Fibroblast of the aortic adventitia (primary cell): Measurements from ENCODE around the gene PTOV1. TPM values are rescaled to one million over a fixed set of nuclear protein-coding genes. Genes with fewer than 3 reads are reported as not detected.

Experiments used
- DNase-seq: peaks from one replicate; pipeline ENCODE4 v3.0.0-alpha.2; 2010; ENCODE audit warnings: low read depth
- H3K4me3 ChIP-seq: 2 replicates; pipeline ENCODE4 v1.5.1; 2011; ENCODE audit warnings: low read depth, mild to moderate bottlenecking, control low read depth, low read length, moderate library complexity
- CTCF ChIP-seq: IDR thresholded peaks from 2 replicates; pipeline ENCODE4 v1.5.1; 2011; ENCODE audit warnings: mild to moderate bottlenecking, low read length, control low read depth, inconsistent platforms; ENCODE audit not compliant: insufficient read depth
- total RNA-seq: library from RNA; depleted of rRNA; stranded (reverse); fragments of >200 nt; gene quantifications from 2 replicates; pipeline ENCODE4 v1.2.3, GENCODE V29; 2012; ENCODE audit warnings: low replicate concordance

PTOV1 gene
- total RNA-seq, 1 donor: 46.2 TPM

- DNase-seq: no peak
- H3K4me3 ChIP-seq: no peak overlapping the region
- no peak for TF ChIP-seq CTCF
Measured at GRCh38 chr19:49887037-49887664, 36.2 kb downstream of the PTOV1 start.

GRCh38 chr19:49887665-49888509 lies 36.9 kb downstream of the PTOV1 start:
- TF ChIP-seq CTCF: no peak
- no peak overlapping the region for H3K4me3 ChIP-seq
- no peak for DNase-seq

GRCh38 chr19:49888510-49888824 lies 37.5 kb downstream of the PTOV1 start:
- no peak overlapping the region for H3K4me3 ChIP-seq
- no peak for TF ChIP-seq CTCF
- DNase-seq: no peak

GRCh38 chr19:49889038-49889686 lies 38.2 kb downstream of the PTOV1 start:
- DNase-seq: no peak
- no peak for TF ChIP-seq CTCF
- H3K4me3 ChIP-seq: no peak overlapping the region

- peak; percentile 64 for TF ChIP-seq CTCF
- DNase-seq: peak; percentile 63
- peak overlapping the region; percentile 28 for H3K4me3 ChIP-seq
Measured at GRCh38 chr19:49889687-49890348, 38.9 kb downstream of the PTOV1 start.

GRCh38 chr19:49890349-49891311 lies 39.7 kb downstream of the PTOV1 start:
- DNase-seq: no peak
- TF ChIP-seq CTCF: no peak
- H3K4me3 ChIP-seq: peak overlapping the region; percentile 28
